Activated B cell treated with CpG ODN at 0.5 μM for 24 hours (primary cell): ENCODE results near the gene MARK3. TPM values are rescaled to one million over a fixed set of nuclear protein-coding genes. Genes with fewer than 3 reads are reported as not detected.

Experiments used
- ATAC-seq: fragments of 200-7000 bp; cut with Tn5 transposase; one replicate; pipeline ENCODE4 v1.10.0; 2021; ENCODE audit warnings: low read depth, mild to moderate bottlenecking, moderate library complexity
- CTCF ChIA-PET: fragments of 350-600 bp; sonication (Branson Sonifier 250); formaldehyde crosslinking; loops from one replicate; lab custom pipeline; 2021; ENCODE audit warnings: antibody characterized with exemption; lab: Charles Lee
- POLR2A ChIA-PET: fragments of 350-600 bp; sonication (Branson Sonifier 250); formaldehyde crosslinking; loops from one replicate; lab custom pipeline; 2021; ENCODE audit warnings: antibody characterized with exemption; lab: Charles Lee
- DNase-seq: peaks from one replicate; pipeline ENCODE4 v3.0.0; 2022
- H3K27ac Mint-ChIP-seq: one replicate; pipeline ENCODE4 v1.8.0; 2020; ENCODE audit warnings: mixed read lengths
- H3K27me3 Mint-ChIP-seq: one replicate; pipeline ENCODE4 v1.8.0; 2021; ENCODE audit warnings: mixed read lengths
- H3K36me3 Mint-ChIP-seq: one replicate; pipeline ENCODE4 v1.8.0; 2021; ENCODE audit warnings: low read depth, mixed read lengths
- H3K4me1 Mint-ChIP-seq: one replicate; pipeline ENCODE4 v1.8.0; 2021; ENCODE audit warnings: mixed read lengths
- H3K4me3 Mint-ChIP-seq: one replicate; pipeline ENCODE4 v1.8.0; 2020; ENCODE audit warnings: mild to moderate bottlenecking, mixed read lengths
- H3K9me3 Mint-ChIP-seq: one replicate; pipeline ENCODE4 v1.8.0; 2020; ENCODE audit warnings: mixed read lengths
- CTCF ChIP-seq: fragments of 200-600 bp; IDR thresholded peaks from one replicate; pipeline ENCODE4 v1.8.0; 2022; ENCODE audit warnings: antibody characterized with exemption, mild to moderate bottlenecking
- intact Hi-C: fragments of 100-400 bp; cut with micrococcal nuclease; formaldehyde crosslinking; loops from one replicate; pipeline ENCODE4 v1.15.1; 2024
- total RNA-seq: library from RNA; stranded (reverse); gene quantifications from 2 replicates; pipeline ENCODE4 v1.2.3, GENCODE V29; 2022

Gene MARK3
- total RNA-seq, 1 donor from 2014 or later: 110 TPM

GRCh38 chr14:103535891-103536565, 150.8 kb downstream of the MARK3 start:
- no peaks in the 10 kb centered on the region for H3K27me3 Mint-ChIP-seq
- no peak for DNase-seq
- no peaks in the 10 kb centered on the region for H3K9me3 Mint-ChIP-seq
- ChIA-PET CTCF (interaction anchor here (1.0 kb wide), 1 partner anchor 17 kb away, joined by 3 read pairs; no protein-coding TSS in a partner anchor), POLR2A (interaction anchor here (0.5 to 1.5 kb wide), 2 partner anchors 9 to 1433 kb away, joined by 6 to 7 read pairs; no protein-coding TSS in a partner anchor)
- no peak overlapping the region for H3K4me3 Mint-ChIP-seq
- H3K36me3 Mint-ChIP-seq: peaks cover 23% of the 10 kb centered on the region
- no peak for ATAC-seq
- no peak for TF ChIP-seq CTCF
- peaks cover 7% of the 10 kb centered on the region for H3K4me1 Mint-ChIP-seq
- H3K27ac Mint-ChIP-seq: no peak overlapping the region
- intact Hi-C loops: no loop called here

- Mint-ChIP-seq H3K36me3 (peaks cover 16% of the 10 kb centered on the region), H3K9me3 (no peaks in the 10 kb centered on the region)
- CTCF ChIA-PET: interaction anchor here (1.0 to 1.3 kb wide), 2 partner anchors 10 to 18 kb away, joined by 3 read pairs; no protein-coding TSS in a partner anchor
Measured at GRCh38 chr14:103536693-103537092, 151.5 kb downstream of the MARK3 start.

GRCh38 chr14:103537175-103537990, 152.2 kb downstream of the MARK3 start:
- Mint-ChIP-seq H3K27me3 (peaks cover 1% of the 10 kb centered on the region), H3K4me3 (no peak overlapping the region), H3K27ac (no peak overlapping the region), H3K4me1 (no peaks in the 10 kb centered on the region), H3K9me3 (no peaks in the 10 kb centered on the region), H3K36me3 (peaks cover 15% of the 10 kb centered on the region)
- ChIA-PET POLR2A (interaction anchor here (1.5 kb wide), 1 partner anchor 10 kb away, joined by 7 read pairs; no protein-coding TSS in a partner anchor), CTCF (interaction anchor here (1.3 kb wide), 1 partner anchor 10 kb away, joined by 3 read pairs; no protein-coding TSS in a partner anchor)
- ATAC-seq: no peak
- no peak for TF ChIP-seq CTCF
- no peak for DNase-seq
- intact Hi-C loops: no loop called here

More at GRCh38 chr14:103536693-103537092, 151.5 kb downstream of the MARK3 start:
- no peaks in the 10 kb centered on the region for H3K27me3 Mint-ChIP-seq
- H3K4me1 Mint-ChIP-seq: peaks cover under 1% of the 10 kb centered on the region
- ATAC-seq (no peak), DNase-seq (no peak)
- H3K27ac Mint-ChIP-seq: no peak overlapping the region
- no peak for TF ChIP-seq CTCF
- intact Hi-C loops: no loop called here
- no peak overlapping the region for H3K4me3 Mint-ChIP-seq
- POLR2A ChIA-PET: interaction anchor here (0.5 to 1.5 kb wide), 2 partner anchors 9 to 1434 kb away, joined by 6 to 7 read pairs; no protein-coding TSS in a partner anchor

- CTCF ChIA-PET: interaction anchor here (1.7 kb wide), 1 partner anchor 18 kb away, joined by 4 read pairs; no protein-coding TSS in a partner anchor
- H3K4me3 Mint-ChIP-seq: no peak overlapping the region
- no peaks in the 10 kb centered on the region for H3K9me3 Mint-ChIP-seq
- H3K27me3 Mint-ChIP-seq: peaks cover 1% of the 10 kb centered on the region
- no peak for ATAC-seq
- POLR2A ChIA-PET: interaction anchor here (0.8 kb wide), 2 partner anchors 17 to 20 kb away, joined by 4 read pairs; no protein-coding TSS in a partner anchor
- H3K36me3 Mint-ChIP-seq: peaks cover 13% of the 10 kb centered on the region
- no peak for DNase-seq
- H3K4me1 Mint-ChIP-seq: no peaks in the 10 kb centered on the region
- H3K27ac Mint-ChIP-seq: no peak overlapping the region
- TF ChIP-seq CTCF: no peak
- intact Hi-C loops: no loop called here
Measured at GRCh38 chr14:103538291-103539055, 153.3 kb downstream of the MARK3 start.
